Neural crest cell (in vitro differentiated cells): Measurements from ENCODE around the gene SSTR1. TPM values are rescaled to one million over a fixed set of nuclear protein-coding genes. Genes with fewer than 3 reads are reported as not detected.

Experiments used
- DNase-seq: peaks from one replicate; pipeline ENCODE4 v3.0.0; 2021; ENCODE audit warnings: low read depth, mixed read lengths, low spot score
- H3K27ac Mint-ChIP-seq: one replicate; pipeline ENCODE4 v1.8.0; 2021; ENCODE audit warnings: mild to moderate bottlenecking, mixed read lengths; ENCODE audit not compliant: unreplicated experiment
- H3K27me3 Mint-ChIP-seq: 2 replicates; pipeline ENCODE4 v1.8.0; 2021; ENCODE audit warnings: low read depth, mild to moderate bottlenecking, mixed read lengths
- H3K36me3 Mint-ChIP-seq: 2 replicates; pipeline ENCODE4 v1.8.0; 2021; ENCODE audit warnings: low read depth, mild to moderate bottlenecking, mixed read lengths
- H3K4me1 Mint-ChIP-seq: 2 replicates; pipeline ENCODE4 v1.8.0; 2021; ENCODE audit warnings: mixed read lengths
- H3K4me3 Mint-ChIP-seq: one replicate; pipeline ENCODE4 v1.8.0; 2021; ENCODE audit warnings: mild to moderate bottlenecking, mixed read lengths
- H3K9me3 Mint-ChIP-seq: 2 replicates; pipeline ENCODE4 v1.8.0; 2021; ENCODE audit warnings: mixed read lengths
- CTCF ChIP-seq: fragments of 200-600 bp; sonication (generic); conservative IDR thresholded peaks from 2 replicates; pipeline ENCODE4 v1.5.0; 2021; ENCODE audit warnings: antibody characterized with exemption, mild to moderate bottlenecking
- total RNA-seq: library from RNA; stranded (reverse); gene quantifications from 2 replicates; pipeline ENCODE4 v1.2.1, GENCODE V29; 2021

SSTR1 gene
- total RNA-seq, 1 donor from 2014 or later = not detected

- H3K9me3 Mint-ChIP-seq = no peaks in the 10 kb centered on the region
- H3K4me3 Mint-ChIP-seq = no peak overlapping the region
- peaks cover 49% of the 10 kb centered on the region for H3K27me3 Mint-ChIP-seq
- no peak for DNase-seq
- H3K36me3 Mint-ChIP-seq = no peaks in the 10 kb centered on the region
- no peak overlapping the region for H3K27ac Mint-ChIP-seq
- H3K4me1 Mint-ChIP-seq = no peaks in the 10 kb centered on the region
- no peak for TF ChIP-seq CTCF
These were observed 42.6 kb downstream of the SSTR1 start for GRCh38 chr14:38250331-38250730.

GRCh38 chr14:38252066-38252710 is 44.5 kb downstream of the SSTR1 start:
- Mint-ChIP-seq H3K27me3 (peaks cover 59% of the 10 kb centered on the region), H3K4me3 (no peak overlapping the region), H3K27ac (no peak overlapping the region), H3K36me3 (no peaks in the 10 kb centered on the region), H3K9me3 (no peaks in the 10 kb centered on the region), H3K4me1 (no peaks in the 10 kb centered on the region)
- DNase-seq = no peak
- TF ChIP-seq CTCF = no peak

GRCh38 chr14:38253676-38254075 is 46.0 kb downstream of the SSTR1 start:
- DNase-seq = no peak
- Mint-ChIP-seq H3K4me1 (no peaks in the 10 kb centered on the region), H3K27ac (no peak overlapping the region), H3K36me3 (no peaks in the 10 kb centered on the region), H3K4me3 (no peak overlapping the region), H3K9me3 (no peaks in the 10 kb centered on the region), H3K27me3 (peaks cover 65% of the 10 kb centered on the region)
- no peak for TF ChIP-seq CTCF

GRCh38 chr14:38254571-38255407 is 47.1 kb downstream of the SSTR1 start:
- Mint-ChIP-seq H3K27ac (no peak overlapping the region), H3K4me3 (peak overlapping the region; percentile 22), H3K36me3 (no peaks in the 10 kb centered on the region), H3K4me1 (no peaks in the 10 kb centered on the region), H3K9me3 (no peaks in the 10 kb centered on the region), H3K27me3 (peaks cover 62% of the 10 kb centered on the region)
- no peak for DNase-seq
- TF ChIP-seq CTCF = no peak

- no peak for DNase-seq
- H3K27ac Mint-ChIP-seq = no peak overlapping the region
- H3K36me3 Mint-ChIP-seq = no peaks in the 10 kb centered on the region
- H3K9me3 Mint-ChIP-seq = no peaks in the 10 kb centered on the region
- no peak overlapping the region for H3K4me3 Mint-ChIP-seq
- peaks cover 67% of the 10 kb centered on the region for H3K27me3 Mint-ChIP-seq
- peak; percentile 37 for TF ChIP-seq CTCF
- no peaks in the 10 kb centered on the region for H3K4me1 Mint-ChIP-seq
These were observed 47.6 kb downstream of the SSTR1 start for GRCh38 chr14:38255408-38255672.
